Activated naive CD4-positive, alpha-beta T cell treated with anti-CD3 and anti-CD28 coated beads for 36 hours (primary cell): ENCODE measurements around the gene FASTK. TPM values are rescaled to one million over a fixed set of nuclear protein-coding genes. Genes with fewer than 3 reads are reported as not detected.

Experiments used
- CTCF ChIA-PET: fragments of 350-600 bp; sonication (Branson Sonifier 250); formaldehyde crosslinking; loops from one replicate; lab custom pipeline; 2021; ENCODE audit warnings: antibody characterized with exemption; lab: Charles Lee
- DNase-seq: peaks from one replicate; pipeline ENCODE4 v3.0.0-alpha.2; 2020
- H3K27ac Mint-ChIP-seq: one replicate; pipeline ENCODE4 v1.8.0; 2021; ENCODE audit warnings: mild to moderate bottlenecking, mixed read lengths
- H3K27me3 Mint-ChIP-seq: one replicate; pipeline ENCODE4 v1.8.0; 2021; ENCODE audit warnings: low read depth, mixed read lengths
- H3K36me3 Mint-ChIP-seq: one replicate; pipeline ENCODE4 v1.8.0; 2021; ENCODE audit warnings: low read depth, mixed read lengths
- H3K4me1 Mint-ChIP-seq: one replicate; pipeline ENCODE4 v1.8.0; 2021; ENCODE audit warnings: low read depth, mixed read lengths
- H3K4me3 Mint-ChIP-seq: one replicate; pipeline ENCODE4 v1.8.0; 2021; ENCODE audit warnings: mild to moderate bottlenecking, moderate library complexity, mixed read lengths
- H3K9me3 Mint-ChIP-seq: one replicate; pipeline ENCODE4 v1.8.0; 2021; ENCODE audit warnings: mixed read lengths
- intact Hi-C: fragments of 100-400 bp; cut with micrococcal nuclease; formaldehyde crosslinking; loops from one replicate; pipeline ENCODE4 v1.15.1; 2023
- total RNA-seq, 2 experiments: library from RNA; stranded (reverse); gene quantifications; one replicate each; pipeline ENCODE4 v1.2.3, GENCODE V29; 2021

The FASTK gene
- total RNA-seq, 2 experiments from 2014 or later, result 43.6 to 45.7 TPM

DNA sequence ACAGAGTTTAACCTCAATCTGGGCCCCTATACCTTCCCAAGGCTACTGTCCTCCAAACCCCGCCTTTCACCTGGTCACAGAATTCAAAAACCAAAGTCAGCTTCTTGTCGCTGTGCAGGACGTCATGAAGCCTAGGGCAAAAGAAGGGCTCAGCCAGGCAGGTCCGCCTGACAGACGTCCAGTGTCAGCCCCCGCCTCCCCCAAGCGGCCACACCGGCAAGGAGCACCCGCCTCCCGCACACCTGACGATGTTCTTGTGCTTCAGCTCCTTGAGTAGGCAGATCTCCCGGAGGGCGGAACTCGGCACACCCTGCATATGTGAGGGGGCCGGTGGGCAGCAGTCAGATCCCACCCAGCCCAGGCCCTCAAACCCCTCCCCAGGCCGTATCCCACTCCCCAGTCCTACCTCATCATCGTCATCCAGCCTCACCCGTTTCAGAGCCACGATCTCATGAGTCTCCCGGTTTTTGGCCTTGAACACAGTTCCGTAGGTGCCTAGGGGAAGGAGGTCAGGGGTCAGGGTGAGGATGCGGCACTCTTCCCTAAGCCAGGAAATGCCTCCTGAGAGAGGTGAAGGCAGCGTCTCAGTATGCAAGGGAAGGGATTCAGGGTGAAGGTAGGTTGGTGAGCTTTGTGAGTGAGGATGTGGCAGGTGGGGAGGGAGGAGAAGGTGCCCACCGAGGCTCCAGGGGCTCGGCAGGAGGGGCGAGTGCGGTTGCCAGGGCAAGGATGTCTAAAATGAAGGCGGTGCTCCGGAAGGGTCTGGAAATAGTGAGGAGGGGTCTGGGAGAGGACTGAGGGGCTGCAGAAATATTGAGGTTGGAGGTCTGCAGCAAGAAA, 23.7 kb downstream of the FASTK start:
- peak overlapping the region; percentile 85 for H3K4me3 Mint-ChIP-seq
- no peaks in the 10 kb centered on the region for H3K27me3 Mint-ChIP-seq
- CTCF ChIA-PET, result no interaction called here
- H3K9me3 Mint-ChIP-seq, result no peaks in the 10 kb centered on the region
- DNase-seq, result no peak
- H3K4me1 Mint-ChIP-seq, result peaks cover 39% of the 10 kb centered on the region
- H3K27ac Mint-ChIP-seq, result no peak overlapping the region
- H3K36me3 Mint-ChIP-seq, result no peaks in the 10 kb centered on the region
- intact Hi-C loops, result no loop called here

DNA sequence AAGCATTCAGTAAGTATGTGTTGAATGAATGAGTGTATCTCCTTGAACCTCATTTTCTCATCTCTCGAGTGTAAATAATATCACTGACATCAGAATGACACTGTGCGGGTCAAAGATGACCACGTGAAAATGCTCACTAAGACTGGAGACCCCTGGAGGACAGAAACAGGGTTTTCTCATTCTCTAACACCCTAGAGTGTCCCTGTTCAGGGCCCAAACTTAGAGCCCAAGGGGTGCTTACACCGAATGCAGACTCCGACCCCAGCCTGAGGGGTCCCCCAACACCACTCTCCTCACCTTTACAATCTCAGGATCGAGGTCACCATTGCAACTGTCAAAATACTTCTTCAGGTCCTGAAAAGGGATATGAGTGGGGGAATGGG, 24.3 kb downstream of the FASTK start:
- Mint-ChIP-seq H3K4me3 (peak overlapping the region; percentile 85), H3K27me3 (no peaks in the 10 kb centered on the region), H3K36me3 (no peaks in the 10 kb centered on the region), H3K27ac (no peak overlapping the region), H3K4me1 (peaks cover 36% of the 10 kb centered on the region), H3K9me3 (no peaks in the 10 kb centered on the region)
- CTCF ChIA-PET, result interaction anchor here (1.2 kb wide), 1 partner anchor 64 kb away, joined by 3 read pairs; no protein-coding TSS in a partner anchor
- intact Hi-C loops, result no loop called here
- no peak for DNase-seq

DNA sequence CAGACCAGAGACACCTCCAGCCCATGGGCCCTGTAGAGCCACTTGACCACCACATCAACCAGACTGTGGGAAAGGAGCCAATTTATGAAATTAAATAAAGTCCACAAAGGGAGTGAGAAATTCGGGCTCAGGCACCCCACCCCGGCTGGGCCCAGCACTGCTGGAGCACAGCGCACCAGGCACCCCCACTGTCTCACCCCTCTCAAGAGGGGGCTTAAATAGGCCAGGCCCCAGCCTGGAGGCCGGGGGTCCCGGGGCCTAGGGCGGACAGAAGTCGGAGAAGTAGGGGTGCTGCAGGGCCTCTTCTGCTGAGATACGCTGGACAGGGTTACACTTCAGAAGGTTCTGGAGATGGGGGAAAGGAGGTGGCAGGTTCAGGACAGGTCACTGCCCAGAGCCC, 26.9 kb downstream of the FASTK start:
- intact Hi-C loops, result no loop called here
- no peaks in the 10 kb centered on the region for H3K9me3 Mint-ChIP-seq
- CTCF ChIA-PET, result no interaction called here
- no peak overlapping the region for H3K4me3 Mint-ChIP-seq
- no peak for DNase-seq
- no peak overlapping the region for H3K27ac Mint-ChIP-seq
- no peaks in the 10 kb centered on the region for H3K27me3 Mint-ChIP-seq
- no peaks in the 10 kb centered on the region for H3K36me3 Mint-ChIP-seq
- H3K4me1 Mint-ChIP-seq, result peaks cover 19% of the 10 kb centered on the region

DNA sequence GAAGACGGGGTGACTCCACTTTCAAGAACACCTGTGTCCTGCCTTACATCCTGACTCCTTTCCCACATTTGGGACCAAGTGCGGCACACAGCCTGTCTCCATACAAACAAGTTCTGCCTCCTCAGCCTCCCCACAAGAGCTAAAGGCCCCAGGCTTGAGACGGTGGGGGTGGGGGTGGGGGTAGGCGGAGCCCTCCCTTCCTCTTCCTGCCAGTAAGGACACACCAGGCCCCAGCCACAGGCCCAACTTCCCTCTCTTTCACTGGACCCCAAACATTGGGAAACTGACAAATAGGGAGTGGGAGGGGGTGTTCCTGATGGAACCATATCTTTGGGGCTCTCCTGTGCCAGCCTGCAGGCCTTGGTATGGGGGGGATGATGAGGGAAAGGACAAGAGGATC, 27.5 kb downstream of the FASTK start:
- CTCF ChIA-PET, result interaction anchor here (1.1 kb wide), 1 partner anchor 34 kb away, joined by 4 read pairs; no protein-coding TSS in a partner anchor
- intact Hi-C loops, result no loop called here
- no peak for DNase-seq
- Mint-ChIP-seq H3K4me3 (no peak overlapping the region), H3K4me1 (peaks cover 16% of the 10 kb centered on the region), H3K27ac (no peak overlapping the region), H3K36me3 (no peaks in the 10 kb centered on the region), H3K27me3 (no peaks in the 10 kb centered on the region), H3K9me3 (no peaks in the 10 kb centered on the region)

DNA sequence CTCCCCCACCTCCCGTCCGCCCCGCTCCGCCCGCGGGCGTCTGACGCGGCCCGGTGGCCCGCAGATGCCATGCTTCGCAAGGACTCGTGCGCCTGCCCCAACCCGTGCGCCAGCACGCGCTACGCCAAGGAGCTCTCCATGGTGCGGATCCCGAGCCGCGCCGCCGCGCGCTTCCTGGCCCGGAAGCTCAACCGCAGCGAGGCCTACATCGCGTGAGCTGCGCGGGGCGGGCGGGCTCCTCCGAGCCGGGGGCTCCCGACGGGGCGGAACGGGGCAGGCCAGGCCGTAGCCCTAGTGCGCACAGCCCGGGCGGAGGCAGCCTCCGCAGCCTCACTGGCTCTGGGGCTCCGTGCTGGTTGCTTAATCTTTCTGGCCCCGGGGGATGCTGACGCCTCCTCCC, 29.5 kb downstream of the FASTK start:
- Mint-ChIP-seq H3K9me3 (no peaks in the 10 kb centered on the region), H3K27me3 (no peaks in the 10 kb centered on the region), H3K4me3 (no peak overlapping the region), H3K4me1 (peaks cover 5% of the 10 kb centered on the region), H3K36me3 (no peaks in the 10 kb centered on the region), H3K27ac (no peak overlapping the region)
- intact Hi-C loops, result no loop called here
- peak; percentile 70 for DNase-seq
- CTCF ChIA-PET, result no interaction called here

- Mint-ChIP-seq H3K36me3 (no peaks in the 10 kb centered on the region), H3K27me3 (no peaks in the 10 kb centered on the region), H3K4me1 (peaks cover 5% of the 10 kb centered on the region), H3K4me3 (no peak overlapping the region), H3K9me3 (no peaks in the 10 kb centered on the region), H3K27ac (no peak overlapping the region)
- no peak for DNase-seq
- intact Hi-C loops, result no loop called here
- CTCF ChIA-PET, result no interaction called here
Measured at GRCh38 chr7:151048911-151049463, 31.6 kb downstream of the FASTK start.

GRCh38 chr7:151047976-151048815, 32.4 kb downstream of the FASTK start, which contains the start of gene ASIC3:
ASIC3 (plus strand) TSS chr7:151048531; CDS start chr7:151048886, 355 bp downstream.
- DNase-seq, result no peak
- Mint-ChIP-seq H3K4me3 (no peak within 1 kb of the TSS), H3K9me3 (no peaks in the 10 kb centered on the region), H3K4me1 (peaks cover 5% of the 10 kb centered on the region), H3K36me3 (no peaks in the 10 kb centered on the region), H3K27ac (no peak within 1 kb of the TSS), H3K27me3 (no peaks in the 10 kb centered on the region)
- CTCF ChIA-PET, result interaction anchor here (1.0 kb wide), 1 partner anchor 53 kb away, joined by 3 read pairs; no protein-coding TSS in a partner anchor
- intact Hi-C loops, result no loop called here

GRCh38 chr7:151046603-151047573, 33.7 kb downstream of the FASTK start:
- H3K27me3 Mint-ChIP-seq, result no peaks in the 10 kb centered on the region
- no peak overlapping the region for H3K4me3 Mint-ChIP-seq
- DNase-seq, result no peak
- CTCF ChIA-PET, result no interaction called here
- no peak overlapping the region for H3K27ac Mint-ChIP-seq
- intact Hi-C loops, result no loop called here
- no peaks in the 10 kb centered on the region for H3K9me3 Mint-ChIP-seq
- H3K4me1 Mint-ChIP-seq, result no peaks in the 10 kb centered on the region
- no peaks in the 10 kb centered on the region for H3K36me3 Mint-ChIP-seq

- intact Hi-C loops, result no loop called here
- Mint-ChIP-seq H3K4me3 (no peak overlapping the region), H3K27me3 (no peaks in the 10 kb centered on the region), H3K27ac (no peak overlapping the region), H3K36me3 (no peaks in the 10 kb centered on the region), H3K4me1 (no peaks in the 10 kb centered on the region), H3K9me3 (no peaks in the 10 kb centered on the region)
- no peak for DNase-seq
- CTCF ChIA-PET, result no interaction called here
Measured at GRCh38 chr7:151045967-151046366, 34.6 kb downstream of the FASTK start.

GRCh38 chr7:151045262-151045661, 35.3 kb downstream of the FASTK start:
- CTCF ChIA-PET, result no interaction called here
- DNase-seq, result no peak

GRCh38 chr7:151043959-151044358, 36.6 kb downstream of the FASTK start:
- intact Hi-C loops, result no loop called here
- no peak overlapping the region for H3K27ac Mint-ChIP-seq
- DNase-seq, result no peak

More at GRCh38 chr7:151045262-151045661, 35.3 kb downstream of the FASTK start:
- Mint-ChIP-seq H3K4me3 (no peak overlapping the region), H3K36me3 (no peaks in the 10 kb centered on the region), H3K9me3 (no peaks in the 10 kb centered on the region), H3K27ac (no peak overlapping the region), H3K4me1 (no peaks in the 10 kb centered on the region), H3K27me3 (no peaks in the 10 kb centered on the region)
- intact Hi-C loops, result no loop called here

More at GRCh38 chr7:151043959-151044358, 36.6 kb downstream of the FASTK start:
- H3K4me1 Mint-ChIP-seq, result peaks cover 11% of the 10 kb centered on the region
- no peaks in the 10 kb centered on the region for H3K9me3 Mint-ChIP-seq
- CTCF ChIA-PET, result no interaction called here
- no peaks in the 10 kb centered on the region for H3K36me3 Mint-ChIP-seq
- no peak overlapping the region for H3K4me3 Mint-ChIP-seq
- H3K27me3 Mint-ChIP-seq, result no peaks in the 10 kb centered on the region
